ENCODE results near the gene ITPR2. TPM values are rescaled to one million over a fixed set of nuclear protein-coding genes. Genes with fewer than 3 reads are reported as not detected.

Gene ITPR2
- total and polyA plus RNA-seq, 12 donors: 5.1 to 144 (median 66.4) TPM

DNA sequence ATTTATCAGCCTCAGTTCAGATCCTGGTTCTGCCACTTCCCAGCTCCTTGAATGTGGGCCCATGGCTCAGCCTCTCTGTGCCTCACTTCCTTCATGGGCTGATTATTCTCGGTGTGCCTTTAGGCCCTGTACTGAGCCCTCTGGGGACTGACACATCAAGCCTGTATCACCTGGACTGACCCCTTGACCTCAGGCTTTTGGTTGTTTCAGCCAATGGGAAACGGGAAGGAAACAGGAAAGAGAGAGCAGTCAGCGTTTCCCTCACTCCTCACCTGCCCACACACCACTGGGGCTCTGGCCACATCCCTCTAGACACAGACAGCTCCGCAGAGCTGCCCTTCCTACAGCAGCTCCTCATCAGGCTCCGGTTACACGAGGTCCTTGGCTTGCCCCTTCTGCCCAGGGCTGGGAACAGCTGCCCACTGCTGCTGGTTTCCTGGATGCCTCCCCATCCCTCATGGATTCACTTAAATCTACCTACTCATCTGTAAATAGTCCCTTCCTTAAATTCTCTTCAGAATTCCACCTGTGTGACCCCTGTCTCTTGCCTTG, 37.0 kb upstream of the ITPR2 start:
- 67 to 89% (median 72%) methylated on average over 6 of the region's 6 CpGs for WGBS, 4 donors

DNA sequence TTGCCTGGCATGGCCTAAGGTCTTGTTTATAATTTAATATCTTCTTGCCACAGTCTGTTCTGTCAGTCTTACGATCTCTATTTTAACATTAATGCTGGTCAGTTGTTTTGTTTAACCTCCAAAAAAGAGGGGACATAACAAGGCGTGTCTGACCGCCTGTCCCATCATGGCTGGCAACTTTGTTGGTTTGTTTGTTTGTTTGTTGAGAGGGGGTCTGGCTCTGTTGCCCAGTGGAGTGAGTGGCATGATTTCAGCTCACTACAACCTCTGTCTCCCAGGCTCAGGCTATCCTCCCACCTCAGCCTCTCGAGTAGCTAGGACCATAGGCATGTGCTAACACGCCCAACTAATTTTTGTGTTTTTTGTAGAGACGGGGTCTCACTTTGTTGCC, 36.1 kb upstream of the ITPR2 start:
- 95 to 97% (median 96%) methylated on average over 6 of the region's 6 CpGs for WGBS, 4 donors
- DNase-seq: no peak
- intact Hi-C loops (cut with DNase I): no loop called here

More for the DNA sequence above, 37.0 kb upstream of the ITPR2 start:
- Histone ChIP-seq H3K27me3 (no peaks in the 10 kb centered on the region), H3K9me3 (replicated peaks in 1 of 3) (no peaks in the 10 kb centered on the region), H3K4me1 (replicated peaks in 1 of 2) (peaks cover 6 to 18% of the 10 kb centered on the region in 2 donors), H3K4me3 (no peak overlapping the region), H3K36me3 (replicated peaks in 1 of 2) (no peaks in the 10 kb centered on the region), H3K27ac (peak overlapping the region in 1 of 5 donors; percentile 54)
- no peak for DNase-seq
- no peak for TF ChIP-seq POLR2A (IDR thresholded peaks at IDR 0.05)
- TF ChIP-seq, protein P1, sequence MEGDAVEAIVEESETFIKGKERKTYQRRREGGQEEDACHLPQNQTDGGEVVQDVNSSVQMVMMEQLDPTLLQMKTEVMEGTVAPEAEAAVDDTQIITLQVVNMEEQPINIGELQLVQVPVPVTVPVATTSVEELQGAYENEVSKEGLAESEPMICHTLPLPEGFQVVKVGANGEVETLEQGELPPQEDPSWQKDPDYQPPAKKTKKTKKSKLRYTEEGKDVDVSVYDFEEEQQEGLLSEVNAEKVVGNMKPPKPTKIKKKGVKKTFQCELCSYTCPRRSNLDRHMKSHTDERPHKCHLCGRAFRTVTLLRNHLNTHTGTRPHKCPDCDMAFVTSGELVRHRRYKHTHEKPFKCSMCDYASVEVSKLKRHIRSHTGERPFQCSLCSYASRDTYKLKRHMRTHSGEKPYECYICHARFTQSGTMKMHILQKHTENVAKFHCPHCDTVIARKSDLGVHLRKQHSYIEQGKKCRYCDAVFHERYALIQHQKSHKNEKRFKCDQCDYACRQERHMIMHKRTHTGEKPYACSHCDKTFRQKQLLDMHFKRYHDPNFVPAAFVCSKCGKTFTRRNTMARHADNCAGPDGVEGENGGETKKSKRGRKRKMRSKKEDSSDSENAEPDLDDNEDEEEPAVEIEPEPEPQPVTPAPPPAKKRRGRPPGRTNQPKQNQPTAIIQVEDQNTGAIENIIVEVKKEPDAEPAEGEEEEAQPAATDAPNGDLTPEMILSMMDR (IDR thresholded peaks at IDR 0.05): no peak
- intact Hi-C loops (cut with DNase I): no loop called here

DNA sequence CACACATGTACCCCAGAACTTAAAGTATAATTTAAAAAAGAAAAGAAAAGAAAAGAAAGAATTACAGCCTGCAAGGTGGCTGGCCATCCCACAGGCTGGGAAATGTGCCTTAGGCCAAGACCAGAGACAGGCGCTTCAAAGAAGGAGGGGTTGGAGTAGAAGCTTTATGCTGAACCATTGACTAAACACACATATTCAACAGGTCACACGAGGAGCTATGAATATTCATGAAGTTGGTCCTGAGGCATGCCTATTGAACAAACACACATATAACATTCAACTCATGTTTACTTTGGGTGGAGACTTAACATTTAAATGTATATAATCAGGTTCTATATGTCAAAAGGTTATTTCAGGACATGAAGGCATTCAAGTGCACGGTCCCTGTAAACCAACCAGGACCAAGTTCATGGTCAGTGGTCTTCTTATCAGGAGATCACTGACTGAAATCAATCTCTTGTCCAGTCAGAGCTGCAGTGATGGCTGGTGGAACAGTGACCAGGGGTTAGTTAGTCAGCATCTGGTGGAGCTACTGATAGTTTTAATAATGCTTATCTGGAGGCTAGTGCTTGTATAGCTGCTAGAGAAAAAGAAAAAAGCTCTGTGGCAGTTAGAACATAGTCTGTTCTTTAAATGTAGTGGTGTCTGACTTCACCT, 35.6 kb upstream of the ITPR2 start:
- no peak overlapping the region for H3K4me3 ChIP-seq
- TF ChIP-seq, protein P1 (IDR thresholded peaks at IDR 0.05): no peak
- no peak for TF ChIP-seq POLR2A (IDR thresholded peaks at IDR 0.05)
- intact Hi-C loops (cut with DNase I): no loop called here
- H3K27me3 ChIP-seq: no peaks in the 10 kb centered on the region
- H3K9me3 ChIP-seq (replicated peaks in 1 of 3): no peaks in the 10 kb centered on the region
- 66 to 87% (median 84%) methylated on average over 3 of the region's 3 CpGs for WGBS, 4 donors
- no peak overlapping the region for H3K27ac ChIP-seq
- H3K36me3 ChIP-seq (replicated peaks in 1 of 2): no peaks in the 10 kb centered on the region
- peaks cover 6 to 18% of the 10 kb centered on the region in 2 donors for H3K4me1 ChIP-seq (replicated peaks in 1 of 2)
- DNase-seq: no peak

More for the DNA sequence above, 36.1 kb upstream of the ITPR2 start:
- TF ChIP-seq, protein P1 (IDR thresholded peaks at IDR 0.05): no peak
- no peak for TF ChIP-seq POLR2A (IDR thresholded peaks at IDR 0.05)
- Histone ChIP-seq H3K9me3 (replicated peaks in 1 of 3) (no peaks in the 10 kb centered on the region), H3K4me3 (no peak overlapping the region), H3K27ac (no peak overlapping the region), H3K27me3 (no peaks in the 10 kb centered on the region), H3K36me3 (replicated peaks in 1 of 2) (no peaks in the 10 kb centered on the region), H3K4me1 (replicated peaks in 1 of 2) (peaks cover 6 to 18% of the 10 kb centered on the region in 2 donors)

DNA sequence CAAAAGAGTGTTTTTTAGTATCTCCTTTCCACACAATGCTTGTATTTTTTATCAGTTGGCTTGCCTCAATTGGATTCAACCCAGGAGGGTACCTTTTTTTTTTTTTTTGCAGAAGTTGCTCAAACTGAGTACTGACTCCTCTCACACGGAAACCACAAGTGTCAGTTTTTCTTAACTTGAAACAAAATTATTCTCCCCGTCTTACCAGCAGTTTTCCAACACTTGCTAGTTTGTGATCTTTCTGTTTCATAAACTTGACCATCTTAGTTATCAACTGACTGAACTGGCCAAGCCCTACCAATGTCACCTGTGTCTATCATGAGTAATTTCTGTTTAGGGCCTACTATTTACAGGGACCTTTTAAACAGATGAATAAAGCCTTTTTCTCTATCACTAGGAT, 34.1 kb upstream of the ITPR2 start:
- intact Hi-C loops (cut with DNase I): no loop called here
- H3K27me3 ChIP-seq: no peaks in the 10 kb centered on the region
- H3K9me3 ChIP-seq (replicated peaks in 1 of 3): no peaks in the 10 kb centered on the region
- no peak overlapping the region for H3K27ac ChIP-seq
- DNase-seq: no peak
- WGBS, 4 donors: 75 to 78% (median 77%) methylated on average over 2 of the region's 2 CpGs
- no peaks in the 10 kb centered on the region for H3K36me3 ChIP-seq (replicated peaks in 1 of 2)
- H3K4me1 ChIP-seq (replicated peaks in 1 of 2): peaks cover 6 to 18% of the 10 kb centered on the region in 2 donors
- no peak overlapping the region for H3K4me3 ChIP-seq
- TF ChIP-seq, protein P1 (IDR thresholded peaks at IDR 0.05): no peak
- TF ChIP-seq POLR2A (IDR thresholded peaks at IDR 0.05): no peak

All from adrenal gland (tissue), 12 donors.